HT-29 (cell line): ENCODE results near the gene FLNA. TPM values are rescaled to one million over a fixed set of nuclear protein-coding genes. Genes with fewer than 3 reads are reported as not detected.

Source experiments
- DNase-seq: peaks from one replicate; pipeline ENCODE4 v3.0.0-alpha.2; 2015; ENCODE audit warnings: low spot score
- total RNA-seq: library from RNA; depleted of rRNA; stranded (reverse); fragments of >200 nt; shearing (Covaris generic); gene quantifications from 2 replicates; pipeline ENCODE4 v1.2.3, GENCODE V29; 2014

FLNA gene
- total RNA-seq, 1 experiment from 2014 or later = 516 TPM

DNA sequence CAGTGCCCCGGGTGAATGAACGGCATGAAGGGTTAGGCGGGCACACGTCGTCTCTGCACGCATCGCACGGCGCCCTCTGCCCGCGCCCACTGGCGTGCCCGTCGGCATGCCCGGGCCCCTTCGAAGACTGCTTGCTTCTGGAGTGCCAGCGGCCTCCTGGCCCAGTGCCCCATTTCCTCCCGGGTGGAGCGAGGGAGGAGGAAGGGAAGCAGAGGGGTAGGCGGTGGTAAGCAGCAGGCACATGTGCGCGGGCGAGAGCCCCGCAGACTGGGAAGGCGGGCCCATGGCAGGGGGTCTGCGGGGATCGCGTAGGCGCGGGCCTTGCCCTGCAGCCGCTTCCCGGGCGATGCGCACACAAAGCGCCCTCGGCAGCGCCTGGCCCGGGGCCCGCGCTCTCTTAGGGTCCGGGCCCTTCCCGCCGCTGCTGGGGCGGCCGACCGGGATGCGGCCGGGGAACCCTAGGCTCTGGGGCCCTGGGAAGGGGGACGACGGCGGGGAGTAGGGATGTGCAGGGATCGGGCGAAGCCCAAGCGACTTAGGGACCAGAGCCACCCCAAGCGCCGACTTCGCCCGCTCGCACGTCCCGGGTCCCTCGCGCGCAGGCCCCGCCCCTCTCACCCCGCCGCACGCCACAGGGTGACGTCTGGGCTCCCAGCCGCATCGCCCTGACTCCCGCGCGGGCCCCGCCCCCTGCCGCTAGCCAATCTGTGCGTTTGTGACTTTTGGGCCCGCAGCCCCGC lies 3.8 kb upstream of the FLNA start:
- peak; percentile 73 for DNase-seq

- DNase-seq = no peak
These were observed 2.3 kb upstream of the FLNA start for GRCh38 chrX:154376774-154377173.

DNA sequence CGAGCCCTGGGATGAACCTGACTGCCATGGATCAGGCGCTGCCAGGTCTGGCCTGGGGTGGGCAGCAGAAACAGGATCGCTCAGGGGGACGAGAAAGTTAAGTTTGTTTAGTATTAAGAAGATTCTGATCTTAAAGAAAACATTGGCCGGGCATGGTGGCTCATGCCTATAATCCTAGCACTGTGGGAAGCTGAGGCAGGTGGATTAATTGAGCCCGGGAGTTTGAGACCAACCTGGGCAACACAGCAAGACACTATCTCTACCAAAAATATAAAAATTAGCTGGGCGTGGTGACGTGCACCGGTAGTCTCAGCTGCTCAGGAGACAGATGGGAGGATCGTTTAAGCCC lies 696 bp upstream of the FLNA start:
- DNase-seq = no peak

- DNase-seq = peak; percentile 92
These were observed 811 bp downstream of the FLNA start for GRCh38 chrX:154373340-154374306.

- DNase-seq = no peak
These were observed 1.8 kb downstream of the FLNA start for GRCh38 chrX:154372612-154373022.

GRCh38 chrX:154371789-154372300 lies 2.6 kb downstream of the FLNA start:
- no peak for DNase-seq

- peak; percentile 90 for DNase-seq
These were observed 3.2 kb downstream of the FLNA start for GRCh38 chrX:154371017-154371788.

GRCh38 chrX:154370300-154371016 lies 4.0 kb downstream of the FLNA start:
- no peak for DNase-seq

DNA sequence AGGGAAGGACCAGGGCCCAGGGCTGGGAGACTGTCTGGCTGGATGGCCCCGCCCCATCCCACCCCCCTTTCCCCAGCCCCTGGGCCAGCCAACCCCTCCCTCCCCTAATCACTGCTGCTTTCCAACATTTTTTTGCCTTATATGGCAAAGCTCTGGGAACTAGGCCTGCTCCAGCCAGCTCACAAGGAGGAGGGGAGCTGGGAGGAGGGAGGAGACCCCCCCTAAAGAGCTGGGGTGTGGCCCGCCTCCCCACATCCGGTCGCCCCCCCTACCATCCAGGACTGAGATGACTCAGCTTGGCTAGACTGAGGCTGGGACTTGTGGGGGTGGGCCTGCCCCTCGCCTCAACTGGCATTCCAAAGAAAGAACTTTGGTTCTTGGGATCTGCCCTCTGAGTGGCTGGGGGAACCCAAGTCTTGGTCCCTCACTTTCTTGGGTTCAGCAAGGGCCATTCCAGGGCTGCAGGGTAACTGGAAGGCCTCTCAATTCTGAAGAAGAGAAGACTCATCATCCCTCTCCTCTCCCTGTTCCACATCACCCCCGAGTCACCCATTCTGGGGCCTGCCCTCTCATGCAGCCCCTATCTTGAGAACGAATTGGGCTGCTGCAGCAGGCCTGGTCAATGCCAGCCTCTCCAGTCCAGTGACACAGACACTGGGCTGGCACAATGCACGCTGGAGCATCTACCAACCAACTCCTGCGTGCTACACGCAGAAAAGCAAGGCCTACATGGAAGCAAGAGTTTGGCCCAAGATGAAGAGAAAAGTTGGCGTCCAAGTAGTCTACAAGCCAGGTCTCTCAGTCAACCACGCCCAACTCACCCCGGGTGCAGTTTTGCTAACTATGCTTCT lies 4.8 kb downstream of the FLNA start:
- DNase-seq = peak; percentile 53

DNA sequence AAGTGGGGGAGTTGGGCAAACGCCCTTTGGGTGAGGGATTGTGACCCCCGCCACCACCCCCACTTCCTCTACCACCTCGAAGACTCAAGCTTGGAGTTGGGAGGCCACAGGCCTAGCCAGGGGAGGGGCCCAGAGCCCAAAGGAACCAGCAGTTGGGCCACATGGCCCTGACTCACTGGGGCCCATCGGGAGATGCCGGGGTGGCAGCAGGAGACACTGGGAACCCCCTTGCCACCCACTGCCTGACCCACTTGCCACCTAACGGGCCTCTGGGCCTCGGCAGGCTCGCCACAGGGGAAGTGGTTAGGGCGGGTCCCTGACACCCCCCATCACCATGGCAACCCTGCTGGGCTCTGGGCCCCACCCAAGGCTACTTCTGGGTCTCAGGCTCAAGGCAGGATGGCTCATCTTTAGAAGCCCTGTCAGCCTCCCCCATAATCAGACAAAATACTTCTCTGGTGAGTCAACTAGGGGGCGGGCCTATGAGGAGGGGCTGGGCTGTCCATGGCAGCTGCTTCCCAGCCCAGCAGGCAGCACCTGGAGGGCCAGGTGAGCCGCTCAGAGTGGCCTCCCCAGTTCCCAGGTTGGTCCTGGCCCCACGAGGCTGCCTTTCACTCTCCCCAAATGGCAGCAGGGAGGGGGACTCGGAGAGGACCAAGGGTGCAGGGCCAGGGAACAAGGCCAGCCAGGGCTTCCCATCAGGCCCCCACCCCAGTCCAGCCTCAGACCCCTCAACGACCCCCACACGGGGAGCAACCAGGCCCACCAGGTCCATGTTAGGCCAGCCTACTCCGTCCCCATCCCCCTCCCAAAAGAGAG lies 5.6 kb downstream of the FLNA start:
- peak; percentile 84 for DNase-seq

DNA sequence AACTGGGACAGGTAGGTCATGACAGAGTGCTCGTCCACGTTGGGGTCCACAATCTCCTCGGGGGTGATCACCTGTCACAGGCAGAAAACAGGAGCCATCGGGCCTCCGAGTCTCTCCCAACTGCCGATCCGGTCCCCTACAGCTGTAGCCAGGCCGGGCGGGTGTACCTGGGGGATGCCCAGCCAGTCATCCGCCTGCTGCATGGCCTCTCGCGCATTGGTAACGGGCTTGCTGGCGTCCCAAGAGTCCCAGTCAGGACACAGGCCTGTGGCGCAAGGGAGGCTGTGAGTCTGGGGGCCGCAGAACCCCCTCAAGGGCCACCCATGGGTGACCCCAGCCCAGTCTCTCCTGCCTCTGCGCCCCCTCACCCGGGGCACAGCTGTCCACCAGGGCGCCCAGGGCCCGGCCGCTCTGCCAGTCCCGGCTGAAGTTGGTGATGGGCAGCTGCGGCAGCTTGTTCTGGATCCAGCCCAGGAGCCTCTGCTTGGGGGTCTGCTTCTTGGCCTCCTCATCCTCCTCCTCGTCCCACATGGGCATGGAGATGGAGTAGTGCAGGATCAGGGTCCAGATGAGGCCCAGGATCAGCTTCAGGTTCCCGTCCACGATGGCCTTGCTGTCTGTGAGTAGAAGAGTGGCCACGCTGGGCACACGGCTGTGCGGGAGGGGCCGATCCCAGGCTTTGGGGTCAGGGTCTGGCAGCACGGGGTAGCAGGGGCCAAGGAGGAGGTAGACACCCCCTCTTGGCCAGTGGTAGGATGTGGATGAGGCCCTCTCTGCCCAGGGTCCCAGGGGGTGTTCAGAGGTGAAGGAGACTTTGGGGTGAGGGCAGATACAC lies 6.7 kb downstream of the FLNA start:
- no peak for DNase-seq

GRCh38 chrX:154366666-154367055 lies 7.8 kb downstream of the FLNA start:
- no peak for DNase-seq

DNA sequence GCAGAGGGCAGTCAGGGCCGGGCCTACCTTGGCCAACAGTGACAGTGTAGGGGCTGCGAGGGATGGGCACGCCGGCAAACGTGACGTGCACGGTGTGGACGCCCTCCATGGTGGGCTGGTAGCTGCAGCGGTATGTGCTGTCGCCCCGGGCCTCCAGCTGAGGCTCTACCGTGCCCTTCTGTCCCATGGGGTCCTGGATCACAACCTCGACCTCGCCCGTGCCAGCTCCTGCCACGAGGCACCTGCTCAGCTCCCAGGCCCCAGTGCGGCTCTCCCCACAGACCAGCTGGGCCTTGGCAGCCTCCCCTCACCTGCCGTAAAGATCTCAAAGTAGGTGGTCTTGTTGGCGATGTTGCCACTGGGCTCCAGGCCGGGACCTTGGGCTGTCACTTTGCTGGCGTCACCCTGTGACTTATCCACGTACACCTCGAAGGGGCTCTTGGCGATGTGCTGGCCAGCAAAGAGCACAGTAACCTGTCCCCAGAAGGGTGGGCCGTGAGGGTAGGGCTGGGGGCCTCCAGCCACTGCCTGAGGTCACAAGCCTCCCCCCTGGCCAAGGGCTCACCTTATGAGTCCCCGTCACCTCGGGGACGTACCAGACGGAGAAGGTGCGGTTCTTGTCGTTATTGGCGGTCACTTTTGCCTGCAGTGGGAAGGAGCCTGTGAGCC lies 8.3 kb downstream of the FLNA start:
- no peak for DNase-seq

GRCh38 chrX:154365052-154365600 lies 9.3 kb downstream of the FLNA start:
- DNase-seq = no peak

GRCh38 chrX:154363706-154364439 lies 10.6 kb downstream of the FLNA start:
- no peak for DNase-seq

GRCh38 chrX:154362085-154362742 lies 12.2 kb downstream of the FLNA start:
- DNase-seq = no peak
